Keratinocyte (primary cell): ENCODE data around the gene RNF169. TPM values are rescaled to one million over a fixed set of nuclear protein-coding genes. Genes with fewer than 3 reads are reported as not detected.

Experiments
- DNase-seq: peaks from one replicate; pipeline ENCODE4 v3.0.0-alpha.2; 2011; ENCODE audit warnings: low read depth, missing footprints, low spot score
- FAIRE-seq: peaks from 2 replicates; lab custom pipeline; 2011; peaks lifted over from hg19 to GRCh38; lab: Jason Lieb, UNC
- H2AFZ ChIP-seq: 2 replicates; pipeline ENCODE4 v1.6.0; 2012; ENCODE audit warnings: low read length, control low read depth, inconsistent platforms; ENCODE audit not compliant: control insufficient read depth
- H3K27ac ChIP-seq: 2 replicates; pipeline ENCODE4 v1.5.1; 2011; ENCODE audit warnings: low read length; ENCODE audit not compliant: control insufficient read depth, insufficient read depth
- H3K27me3 ChIP-seq: 3 replicates; pipeline ENCODE4 v1.6.0; 2011; ENCODE audit warnings: low read length; ENCODE audit not compliant: control insufficient read depth, insufficient read depth; ENCODE audit errors: extremely low read depth
- H3K36me3 ChIP-seq, 2 experiments: 2 replicates in 1 of 2; 3 replicates in 1 of 2; pipeline ENCODE4 v1.5.1; 2011; ENCODE audit warnings: low read length in 2 of 2, mild to moderate bottlenecking in 1 of 2; ENCODE audit not compliant: control insufficient read depth in 2 of 2, insufficient read depth in 2 of 2; ENCODE audit errors: extremely low read depth in 1 of 2
- H3K4me1 ChIP-seq: 3 replicates; pipeline ENCODE4 v1.5.1; 2011; ENCODE audit warnings: low read length; ENCODE audit not compliant: control insufficient read depth, insufficient read depth; ENCODE audit errors: extremely low read depth
- H3K4me2 ChIP-seq: 3 replicates; pipeline ENCODE4 v1.6.0; 2011; ENCODE audit warnings: low read depth, low read length; ENCODE audit not compliant: control insufficient read depth, insufficient read depth; ENCODE audit errors: extremely low read depth
- H3K4me3 ChIP-seq, 3 experiments: fragments of 200-600 bp in 1 of 3; sonication (generic) in 1 of 3; 2 replicates in 2 of 3; 3 replicates in 1 of 3; pipeline ENCODE4 v1.5.1; 2011 to 2016; ENCODE audit warnings: low read length in 3 of 3, mild to moderate bottlenecking in 3 of 3, control low read depth in 2 of 3, inconsistent platforms in 1 of 3, low read depth in 1 of 3, mixed read lengths in 1 of 3, mixed run types in 1 of 3, moderate library complexity in 1 of 3; ENCODE audit not compliant: control insufficient read depth in 2 of 3, insufficient read depth in 2 of 3; ENCODE audit errors: extremely low read depth in 1 of 3
- H3K79me2 ChIP-seq: 2 replicates; pipeline ENCODE4 v1.6.0; 2012; ENCODE audit warnings: low read length; ENCODE audit not compliant: control insufficient read depth, insufficient read depth
- H3K9ac ChIP-seq: 3 replicates; pipeline ENCODE4 v1.6.0; 2011; ENCODE audit warnings: low read length; ENCODE audit not compliant: control insufficient read depth, insufficient read depth; ENCODE audit errors: extremely low read depth
- H3K9me1 ChIP-seq: 3 replicates; pipeline ENCODE4 v1.6.0; 2011; ENCODE audit warnings: low read length; ENCODE audit not compliant: control insufficient read depth, insufficient read depth; ENCODE audit errors: extremely low read depth
- H3K9me3 ChIP-seq: 2 replicates; pipeline ENCODE4 v1.5.1; 2012; ENCODE audit warnings: low read depth, low read length; ENCODE audit not compliant: control insufficient read depth
- H4K20me1 ChIP-seq: 3 replicates; pipeline ENCODE4 v1.6.0; 2011; ENCODE audit warnings: low read length; ENCODE audit not compliant: control insufficient read depth, insufficient read depth; ENCODE audit errors: extremely low read depth
- EZH2 ChIP-seq: IDR thresholded peaks from one replicate; pipeline ENCODE4 v1.6.1; 2012; ENCODE audit warnings: inconsistent platforms, mild to moderate bottlenecking, low read length, moderate library complexity
- dilution Hi-C: fragments of 300-500 bp; cut with MboI; formaldehyde crosslinking; loops from one replicate; pipeline ENCODE4 v1.7.0; 2020; ENCODE audit warnings: low sequenced_read_pairs; ENCODE audit not compliant: extremely low pct_ligation_motif_present
- polyA plus RNA-seq, 5 experiments: library from polyadenylated mRNA; depleted of rRNA in 3 of 5; stranded (reverse) in 3 of 5; stranded (forward) in 1 of 5; unstranded in 1 of 5; fragments of >200 nt; gene quantifications; 1 replicate in 1 of 5; 2 replicates in 3 of 5; 3 replicates in 1 of 5; pipeline versions ENCODE4 v1.2.1 to v1.2.3, GENCODE V29; 2011 to 2012; ENCODE audit warnings: missing spikeins in 2 of 5, low read depth in 1 of 5, low replicate concordance in 1 of 5
- TF ChIP-seq, protein P1 (sequence below), 3 experiments: IDR thresholded peaks in 1 of 3; conservative IDR thresholded peaks in 1 of 3; optimal IDR thresholded peaks in 1 of 3; 2 replicates in 2 of 3; 3 replicates in 1 of 3; pipeline versions ENCODE3 to v1.5.1; 2011; ENCODE audit warnings: low read length in 3 of 3, mild to moderate bottlenecking in 3 of 3, moderate library complexity in 2 of 3, control low read depth in 1 of 3, inconsistent platforms in 1 of 3; ENCODE audit not compliant: insufficient read depth in 2 of 3; ENCODE audit errors: extremely low read depth in 1 of 3

RNF169 gene
- polyA plus RNA-seq, 1 donor (not counting 4 experiments of a cell fraction or from before 2014, with no cell fraction given), result 8.9 TPM

DNA sequence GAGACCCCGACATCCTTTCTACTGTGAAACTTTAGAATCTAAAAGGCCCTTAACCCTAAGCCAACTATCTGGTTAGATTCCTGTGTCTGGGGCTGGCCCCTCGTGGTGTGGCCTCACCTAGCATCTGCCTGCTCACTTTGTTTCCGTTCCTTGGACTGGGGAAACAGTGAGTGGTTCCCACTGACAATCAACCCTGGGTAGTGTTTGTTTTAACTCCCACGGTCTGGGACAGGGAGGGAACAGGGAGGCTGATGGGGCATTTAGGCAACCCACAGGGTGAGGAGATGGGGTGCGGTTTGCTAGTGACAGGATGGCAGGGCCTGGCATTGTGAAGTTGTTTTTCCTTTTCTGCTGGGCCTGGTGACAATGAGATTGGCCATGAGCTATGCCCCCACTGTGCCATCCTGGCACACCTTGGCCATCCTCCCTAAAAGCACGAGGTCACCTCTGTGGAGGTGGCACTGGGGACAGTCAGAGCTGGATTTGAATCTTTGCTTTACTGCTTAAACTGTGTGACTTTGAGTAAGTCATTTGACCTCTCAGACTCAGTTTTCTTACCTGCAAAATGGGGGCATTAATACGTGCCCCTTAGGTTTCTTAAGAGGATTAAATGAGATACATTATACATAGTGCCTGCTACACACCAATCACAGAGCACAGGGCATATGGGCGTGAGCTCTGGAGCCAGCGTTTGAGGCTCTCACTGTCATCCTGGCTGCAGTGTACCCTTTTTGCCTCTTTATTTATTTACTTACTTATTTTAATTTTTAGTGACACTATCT, 48.8 kb upstream of the RNF169 start:
- no peak overlapping the region for H3K27ac ChIP-seq
- no peaks in the 10 kb centered on the region for H3K36me3 ChIP-seq
- H3K4me3 ChIP-seq, result no peak overlapping the region
- H3K4me2 ChIP-seq, result no peak overlapping the region
- no peak overlapping the region for H3K9ac ChIP-seq
- TF ChIP-seq, protein P1, sequence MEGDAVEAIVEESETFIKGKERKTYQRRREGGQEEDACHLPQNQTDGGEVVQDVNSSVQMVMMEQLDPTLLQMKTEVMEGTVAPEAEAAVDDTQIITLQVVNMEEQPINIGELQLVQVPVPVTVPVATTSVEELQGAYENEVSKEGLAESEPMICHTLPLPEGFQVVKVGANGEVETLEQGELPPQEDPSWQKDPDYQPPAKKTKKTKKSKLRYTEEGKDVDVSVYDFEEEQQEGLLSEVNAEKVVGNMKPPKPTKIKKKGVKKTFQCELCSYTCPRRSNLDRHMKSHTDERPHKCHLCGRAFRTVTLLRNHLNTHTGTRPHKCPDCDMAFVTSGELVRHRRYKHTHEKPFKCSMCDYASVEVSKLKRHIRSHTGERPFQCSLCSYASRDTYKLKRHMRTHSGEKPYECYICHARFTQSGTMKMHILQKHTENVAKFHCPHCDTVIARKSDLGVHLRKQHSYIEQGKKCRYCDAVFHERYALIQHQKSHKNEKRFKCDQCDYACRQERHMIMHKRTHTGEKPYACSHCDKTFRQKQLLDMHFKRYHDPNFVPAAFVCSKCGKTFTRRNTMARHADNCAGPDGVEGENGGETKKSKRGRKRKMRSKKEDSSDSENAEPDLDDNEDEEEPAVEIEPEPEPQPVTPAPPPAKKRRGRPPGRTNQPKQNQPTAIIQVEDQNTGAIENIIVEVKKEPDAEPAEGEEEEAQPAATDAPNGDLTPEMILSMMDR (optimal IDR thresholded peaks at IDR 0.05 in 1 of 3, IDR thresholded peaks at IDR 0.05 in 1 of 3, conservative IDR thresholded peaks at IDR 0.05 in 1 of 3; ENCODE audit: extremely low read depth in 1 of 3, insufficient read depth in 2 of 3, low read length in 3 of 3), result no peak
- no peak for TF ChIP-seq EZH2
- H3K9me1 ChIP-seq, result no peaks in the 10 kb centered on the region
- H3K9me3 ChIP-seq, result no peaks in the 10 kb centered on the region
- FAIRE-seq (no peak), DNase-seq (no peak)
- H4K20me1 ChIP-seq, result no peaks in the 10 kb centered on the region
- peaks cover 7% of the 10 kb centered on the region for H3K4me1 ChIP-seq
- no peaks in the 10 kb centered on the region for H3K27me3 ChIP-seq
- H3K79me2 ChIP-seq, result no peaks in the 10 kb centered on the region
- H2AFZ ChIP-seq, result no peak overlapping the region
- dilution Hi-C loops, result no loop called here

DNA sequence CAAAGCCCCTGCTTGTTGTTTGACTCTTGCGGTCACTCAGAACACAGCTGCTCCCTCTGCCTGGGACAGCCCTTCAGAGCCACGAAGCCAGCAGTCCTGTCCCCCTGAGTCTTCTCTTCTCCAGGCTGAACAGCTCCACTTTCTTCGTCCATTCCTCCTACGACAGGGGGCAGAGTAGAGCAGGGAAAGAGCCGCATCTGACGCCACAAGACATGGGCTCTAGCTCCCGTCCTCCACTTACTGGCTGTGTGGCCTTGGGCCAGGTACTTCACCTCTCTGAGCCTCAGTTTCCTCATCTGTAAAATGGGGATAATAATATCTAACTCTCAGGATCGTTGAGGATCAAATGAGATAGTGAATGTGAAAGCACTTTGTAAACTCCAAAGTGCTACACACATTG, 47.3 kb upstream of the RNF169 start:
- Histone ChIP-seq H3K79me2 (no peaks in the 10 kb centered on the region), H3K4me2 (no peak overlapping the region), H3K27ac (no peak overlapping the region), H3K9me1 (no peaks in the 10 kb centered on the region), H3K36me3 (no peaks in the 10 kb centered on the region), H3K27me3 (no peaks in the 10 kb centered on the region), H3K9ac (no peak overlapping the region), H2AFZ (no peak overlapping the region), H3K4me3 (no peak overlapping the region), H3K9me3 (no peaks in the 10 kb centered on the region), H3K4me1 (peaks cover 4% of the 10 kb centered on the region), H4K20me1 (no peaks in the 10 kb centered on the region)
- FAIRE-seq (no peak), DNase-seq (no peak)
- no peak for TF ChIP-seq EZH2
- TF ChIP-seq, protein P1 (optimal IDR thresholded peaks at IDR 0.05 in 1 of 3, IDR thresholded peaks at IDR 0.05 in 1 of 3, conservative IDR thresholded peaks at IDR 0.05 in 1 of 3; ENCODE audit: extremely low read depth in 1 of 3, insufficient read depth in 2 of 3, low read length in 3 of 3), result peak in 1 of 3 experiments; percentile 41
- dilution Hi-C loops, result no loop called here
